ENCODE data around the gene KIF24.
"Not testable (repeated sequence)": the region's sequence is repeated elsewhere in the genome, so short reads cannot be mapped to it uniquely, and the experiment has no call there.

Gene KIF24, protein sequence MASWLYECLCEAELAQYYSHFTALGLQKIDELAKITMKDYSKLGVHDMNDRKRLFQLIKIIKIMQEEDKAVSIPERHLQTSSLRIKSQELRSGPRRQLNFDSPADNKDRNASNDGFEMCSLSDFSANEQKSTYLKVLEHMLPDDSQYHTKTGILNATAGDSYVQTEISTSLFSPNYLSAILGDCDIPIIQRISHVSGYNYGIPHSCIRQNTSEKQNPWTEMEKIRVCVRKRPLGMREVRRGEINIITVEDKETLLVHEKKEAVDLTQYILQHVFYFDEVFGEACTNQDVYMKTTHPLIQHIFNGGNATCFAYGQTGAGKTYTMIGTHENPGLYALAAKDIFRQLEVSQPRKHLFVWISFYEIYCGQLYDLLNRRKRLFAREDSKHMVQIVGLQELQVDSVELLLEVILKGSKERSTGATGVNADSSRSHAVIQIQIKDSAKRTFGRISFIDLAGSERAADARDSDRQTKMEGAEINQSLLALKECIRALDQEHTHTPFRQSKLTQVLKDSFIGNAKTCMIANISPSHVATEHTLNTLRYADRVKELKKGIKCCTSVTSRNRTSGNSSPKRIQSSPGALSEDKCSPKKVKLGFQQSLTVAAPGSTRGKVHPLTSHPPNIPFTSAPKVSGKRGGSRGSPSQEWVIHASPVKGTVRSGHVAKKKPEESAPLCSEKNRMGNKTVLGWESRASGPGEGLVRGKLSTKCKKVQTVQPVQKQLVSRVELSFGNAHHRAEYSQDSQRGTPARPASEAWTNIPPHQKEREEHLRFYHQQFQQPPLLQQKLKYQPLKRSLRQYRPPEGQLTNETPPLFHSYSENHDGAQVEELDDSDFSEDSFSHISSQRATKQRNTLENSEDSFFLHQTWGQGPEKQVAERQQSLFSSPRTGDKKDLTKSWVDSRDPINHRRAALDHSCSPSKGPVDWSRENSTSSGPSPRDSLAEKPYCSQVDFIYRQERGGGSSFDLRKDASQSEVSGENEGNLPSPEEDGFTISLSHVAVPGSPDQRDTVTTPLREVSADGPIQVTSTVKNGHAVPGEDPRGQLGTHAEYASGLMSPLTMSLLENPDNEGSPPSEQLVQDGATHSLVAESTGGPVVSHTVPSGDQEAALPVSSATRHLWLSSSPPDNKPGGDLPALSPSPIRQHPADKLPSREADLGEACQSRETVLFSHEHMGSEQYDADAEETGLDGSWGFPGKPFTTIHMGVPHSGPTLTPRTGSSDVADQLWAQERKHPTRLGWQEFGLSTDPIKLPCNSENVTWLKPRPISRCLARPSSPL (N-terminal part only)

DNA sequence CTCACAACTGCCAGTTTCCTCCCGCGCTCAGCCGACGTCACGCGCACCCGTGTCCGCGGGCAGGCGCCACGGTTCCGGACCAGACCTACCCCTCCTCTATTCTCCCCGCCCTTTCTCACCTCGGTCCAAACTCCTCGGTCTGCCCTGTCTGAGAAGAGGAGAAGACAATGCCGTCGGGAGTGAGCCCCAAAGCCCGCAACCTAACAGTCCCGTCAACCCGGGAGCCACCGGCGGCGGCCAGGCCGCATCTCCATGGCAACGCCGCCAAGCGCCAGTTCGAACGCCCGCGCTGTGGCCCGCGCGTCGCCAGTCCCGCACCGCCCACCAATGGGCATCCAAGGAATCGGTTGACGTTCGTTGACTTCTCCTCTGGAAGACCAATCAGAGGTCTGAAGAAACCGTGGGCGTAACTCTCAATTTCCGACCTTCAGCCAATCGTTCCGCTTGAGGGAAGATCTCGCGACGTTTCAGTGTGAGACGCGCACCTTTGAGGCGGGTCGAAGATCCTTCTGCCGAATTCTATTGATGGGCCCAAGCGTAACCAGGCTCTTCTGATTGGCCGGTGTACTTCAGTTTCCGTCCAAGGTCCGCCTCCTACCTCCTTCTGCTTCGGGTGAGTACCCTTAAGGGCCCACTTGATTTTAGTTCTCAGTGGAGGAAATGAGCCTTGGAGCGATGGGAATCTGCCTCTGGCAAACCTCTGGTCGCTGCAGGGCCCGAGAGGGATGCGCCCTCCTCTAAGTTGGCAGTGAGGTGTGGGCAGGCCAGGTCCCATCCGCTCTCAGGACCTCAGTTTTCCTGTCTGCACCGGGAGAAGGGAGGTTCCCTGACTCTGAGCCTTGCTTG is at the start of gene KIF24, which contains the start of gene NUDT2:
Gene KIF24 (minus strand): TSS at position 282 of the 846 bp plus-strand sequence. CDS start 17,922 bp downstream, outside the sequence.
Gene NUDT2 (plus strand): TSS at position 583 of the 846 bp plus-strand sequence. CDS start 9,471 bp downstream, outside the sequence.
- DNase-seq (ENCODE audit: low spot score): peak; percentile 99

DNA sequence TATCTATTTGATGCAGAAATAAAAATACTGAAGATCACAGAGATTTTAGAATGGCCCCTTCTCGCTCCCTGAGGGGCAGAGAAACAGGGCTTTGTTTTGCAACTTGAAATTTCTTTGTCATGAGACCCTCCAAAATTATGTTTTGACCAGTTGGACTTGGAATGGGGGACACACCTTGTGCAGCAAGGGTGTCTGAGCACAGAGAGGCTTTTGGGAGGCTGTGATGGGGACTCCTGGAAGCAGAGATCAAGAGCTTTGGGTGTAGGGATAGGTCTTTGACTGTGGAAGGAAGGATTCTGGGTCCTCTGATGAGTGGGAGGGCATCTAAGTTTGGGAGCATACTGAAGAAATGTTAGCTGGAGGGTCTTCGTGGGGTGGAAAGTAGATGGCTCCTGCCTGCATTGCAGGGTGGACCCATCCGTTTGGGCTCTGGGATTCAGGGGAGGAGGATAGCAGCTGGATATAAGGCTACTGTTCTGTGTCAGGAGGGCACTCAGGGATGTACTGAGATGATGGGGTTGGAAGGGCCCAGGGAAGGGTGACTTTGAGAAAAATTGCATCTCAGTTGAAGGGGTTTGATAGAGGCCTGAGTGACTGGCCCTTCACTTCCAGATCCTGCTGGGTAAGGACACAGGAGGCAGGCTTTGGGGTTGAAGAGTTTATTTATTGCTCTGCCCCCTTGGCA is 49.5 kb upstream of the KIF24 start:
- DNase-seq (ENCODE audit: low spot score): no peak

DNA sequence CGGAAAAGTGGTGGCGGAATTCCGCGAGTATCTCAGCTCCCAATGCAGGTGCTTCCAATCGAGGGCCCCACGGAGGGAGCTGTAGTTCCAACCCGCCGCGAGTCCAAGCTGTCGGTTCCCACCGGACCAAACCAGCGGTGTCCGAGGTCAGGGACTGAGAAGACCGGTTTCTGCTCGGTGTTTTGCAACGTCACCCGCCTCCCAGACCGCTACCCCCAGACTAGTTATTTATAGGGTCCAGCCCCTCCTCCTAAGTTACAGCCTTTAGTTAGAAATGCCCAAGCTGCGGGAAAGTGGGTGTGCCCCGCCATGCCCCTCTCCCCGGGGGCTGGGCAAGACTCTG is 48.3 kb upstream of the KIF24 start:
- DNase-seq (ENCODE audit: low spot score): no peak

DNA sequence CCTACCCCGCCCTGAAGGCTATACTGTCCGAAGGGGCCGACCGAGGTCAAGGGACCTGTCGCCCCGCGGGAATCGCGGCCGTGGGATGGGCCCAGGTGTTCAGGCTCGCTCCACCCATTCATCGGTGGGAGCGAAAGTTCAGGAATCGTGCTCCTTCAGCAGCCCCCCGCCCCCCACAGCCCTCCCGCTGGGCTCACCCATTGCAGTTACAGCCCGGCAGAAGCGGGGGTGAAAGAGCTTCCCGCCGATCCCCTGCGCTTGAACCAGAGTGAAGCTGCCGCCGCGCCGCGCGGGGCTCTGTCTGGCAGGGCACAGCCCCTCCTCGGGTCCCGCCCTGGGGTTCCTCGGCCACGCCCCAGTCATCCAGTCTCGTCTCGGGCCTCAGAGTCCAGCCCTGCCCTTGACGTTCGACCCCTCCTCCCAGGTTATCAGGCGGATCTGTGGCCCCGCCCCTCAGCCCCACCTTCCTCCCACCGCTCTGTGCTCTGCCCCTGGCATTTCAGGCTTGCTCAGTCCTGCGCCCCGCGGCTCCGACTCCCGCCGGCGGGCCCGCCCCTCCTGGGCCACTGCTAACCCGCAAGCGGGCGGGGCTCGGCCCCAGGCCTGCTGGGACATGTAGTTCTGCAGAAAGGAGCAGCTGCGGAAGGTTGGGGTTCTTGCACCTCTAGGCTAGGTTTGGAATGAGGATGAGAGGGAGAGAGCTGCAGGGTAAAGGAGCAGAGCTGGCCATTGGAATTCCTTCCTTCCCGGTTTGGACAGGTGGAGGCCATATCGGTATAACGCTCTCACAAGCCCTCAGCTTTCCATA is 47.7 kb upstream of the KIF24 start, which contains the start of gene MYORG:
Gene MYORG (minus strand): TSS at position 303 of the 808 bp plus-strand sequence. CDS start 3,955 bp downstream, outside the sequence.
- DNase-seq (ENCODE audit: low spot score): peak; percentile 99

DNA sequence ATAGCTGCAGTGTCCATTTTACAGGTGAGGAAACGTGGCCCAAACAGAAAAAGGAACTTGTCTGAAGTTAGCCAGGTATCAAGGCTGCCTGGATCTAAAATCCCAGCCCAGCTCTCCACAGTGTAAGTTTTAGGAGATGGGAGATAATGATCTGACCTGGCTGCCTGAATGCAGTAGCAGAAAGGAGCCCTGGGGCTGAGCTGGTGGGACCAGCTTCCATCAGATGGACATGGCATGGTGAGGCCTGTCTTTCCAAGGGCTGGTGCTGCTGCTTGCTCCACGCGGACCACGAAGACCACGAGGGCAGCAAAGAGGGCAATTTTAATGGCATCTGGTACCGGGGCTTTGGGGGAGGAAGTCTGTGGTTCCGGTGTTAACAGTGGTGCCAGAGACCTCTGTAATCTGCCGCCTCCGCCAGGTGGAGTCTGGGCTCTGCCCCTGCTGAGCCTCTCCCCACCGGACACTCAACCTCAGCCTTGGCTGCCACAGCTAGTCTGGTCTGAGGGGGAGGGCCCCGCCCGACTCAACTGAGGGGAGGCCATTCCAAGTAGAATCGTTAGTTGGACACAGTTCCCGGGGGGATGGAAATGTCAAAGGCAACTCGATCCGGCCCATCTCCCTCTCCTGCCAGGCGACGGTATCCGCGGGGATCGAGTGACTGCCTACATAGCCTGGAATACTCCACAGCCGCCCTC is 47.0 kb upstream of the KIF24 start:
- DNase-seq (ENCODE audit: low spot score): peak; percentile 56

DNA sequence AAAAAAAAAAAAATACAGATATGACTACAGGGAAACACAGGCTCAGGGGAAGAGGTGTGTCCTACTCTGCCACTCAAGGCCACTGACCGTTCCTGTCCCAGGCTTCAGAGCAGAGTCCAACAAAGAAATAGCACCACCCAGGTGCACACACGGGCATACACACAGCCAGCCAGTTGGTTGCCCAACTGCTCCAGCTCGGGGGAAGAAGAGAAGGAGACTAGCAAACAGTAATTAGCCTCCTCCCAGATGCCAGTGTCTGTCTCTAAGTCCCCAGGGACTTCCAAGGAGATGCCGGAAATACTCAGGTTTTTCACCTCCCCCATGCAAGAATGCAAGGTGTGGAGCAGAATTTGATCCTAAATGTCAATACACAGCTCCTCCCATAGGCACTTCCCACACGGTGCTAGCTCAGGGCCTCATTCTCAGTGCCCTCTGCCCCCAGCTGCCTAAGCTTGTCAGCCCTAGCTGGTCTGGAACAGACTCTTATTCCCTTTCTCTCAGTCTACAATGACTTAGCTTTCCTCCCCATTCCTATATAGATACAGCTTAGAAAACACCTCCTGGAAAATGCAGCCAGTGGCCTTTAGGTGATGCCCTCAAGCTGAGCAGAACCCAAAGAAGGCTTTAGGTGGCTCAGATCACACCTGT is 46.0 kb upstream of the KIF24 start:
- DNase-seq (ENCODE audit: low spot score): no peak

DNA sequence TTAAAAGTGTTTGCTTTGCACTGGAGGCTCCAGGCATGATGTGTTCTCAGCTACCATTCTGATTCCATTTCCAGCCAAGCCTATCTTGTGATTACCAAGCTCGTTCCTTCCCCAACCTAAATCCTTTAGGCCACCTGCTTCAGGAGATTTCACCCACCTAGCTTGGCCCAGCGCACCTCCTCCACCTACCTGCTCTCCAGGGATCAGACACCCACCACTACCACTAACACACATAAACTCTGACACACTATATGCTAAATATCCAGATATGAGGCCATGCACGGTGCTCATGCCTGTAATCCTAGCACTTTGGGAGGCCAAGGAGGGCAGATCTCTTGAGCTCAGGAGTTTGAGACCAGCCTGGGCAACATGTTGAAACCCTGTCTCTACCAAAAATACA is 45.3 kb upstream of the KIF24 start:
- no peak for DNase-seq (ENCODE audit: low spot score)

DNA sequence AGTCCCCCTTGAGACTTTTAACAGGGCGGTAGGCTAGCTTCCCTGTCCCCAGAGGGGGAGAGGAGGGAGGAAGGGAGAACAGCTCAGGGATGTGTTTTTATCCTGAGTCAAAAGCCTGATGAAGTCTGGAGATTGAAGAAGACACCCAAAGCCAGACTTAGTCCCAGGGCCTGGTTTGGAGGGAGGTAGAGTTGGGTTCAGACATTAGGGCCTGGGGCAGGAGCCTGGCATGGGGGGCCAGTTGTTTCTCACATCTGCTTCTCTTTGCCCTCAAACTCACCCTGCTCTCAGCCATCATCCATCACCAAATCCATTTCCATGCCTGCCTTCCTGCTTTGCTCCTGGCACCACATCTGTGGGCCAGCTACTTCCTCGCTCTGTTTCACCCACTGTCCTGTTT is 44.7 kb upstream of the KIF24 start:
- DNase-seq (ENCODE audit: low spot score): no peak

DNA sequence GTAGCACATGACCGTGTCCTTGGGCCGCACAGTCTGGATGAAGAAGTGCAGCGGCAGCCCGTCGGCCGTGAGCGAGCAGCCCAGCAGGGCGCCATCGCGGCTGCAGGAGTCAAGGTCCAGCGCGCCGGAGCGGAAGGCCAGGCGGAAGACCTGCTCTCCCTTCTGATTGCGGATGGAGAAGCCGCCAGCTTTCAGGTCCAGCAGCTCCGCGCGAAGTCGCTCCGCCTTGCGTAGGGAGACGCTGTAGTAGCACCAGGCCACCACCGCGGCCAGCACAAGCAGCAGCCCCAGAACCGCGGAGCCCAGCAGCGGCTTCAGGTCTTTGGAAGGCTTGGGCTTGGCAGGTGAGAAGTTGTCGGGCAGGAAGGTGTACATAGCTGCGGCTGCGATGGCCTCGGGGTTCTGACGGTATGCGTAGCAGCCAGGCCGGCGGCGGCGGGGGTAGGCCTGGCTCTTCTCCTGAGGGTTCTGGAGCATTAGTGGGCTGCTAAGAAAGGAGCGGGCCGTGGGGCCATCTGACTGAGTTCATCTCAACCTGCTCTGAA is 43.5 kb upstream of the KIF24 start:
- no peak for DNase-seq (ENCODE audit: low spot score)

DNA sequence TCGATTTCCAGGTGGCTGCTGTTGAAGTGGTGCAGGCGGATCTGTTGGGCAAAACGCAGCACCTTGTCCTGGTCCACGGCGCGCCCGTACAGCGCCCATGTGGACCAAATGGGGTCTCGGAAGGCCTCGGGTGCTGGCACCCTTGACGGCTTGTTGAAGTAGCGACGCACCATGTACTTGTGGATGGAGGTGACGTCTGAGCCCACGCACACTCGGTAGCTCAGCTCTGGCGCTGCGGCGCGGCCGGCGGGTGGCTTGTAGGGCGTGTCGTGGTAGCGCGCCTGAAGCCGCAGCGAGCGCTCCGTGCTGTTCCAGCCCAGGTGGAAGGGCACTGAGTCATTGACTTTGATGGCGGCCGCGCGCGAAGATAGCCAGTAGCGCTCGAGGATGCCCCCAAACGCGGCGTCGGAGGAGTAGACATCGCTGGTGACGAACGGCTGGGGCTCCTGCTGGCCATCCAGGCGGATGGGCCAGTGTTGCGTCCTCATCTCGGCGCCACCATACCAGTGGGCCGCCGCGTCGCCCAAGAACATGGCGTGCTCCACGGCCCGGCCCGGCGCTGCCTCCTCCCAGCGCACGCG is 42.9 kb upstream of the KIF24 start:
- DNase-seq (ENCODE audit: low spot score): no peak

DNA sequence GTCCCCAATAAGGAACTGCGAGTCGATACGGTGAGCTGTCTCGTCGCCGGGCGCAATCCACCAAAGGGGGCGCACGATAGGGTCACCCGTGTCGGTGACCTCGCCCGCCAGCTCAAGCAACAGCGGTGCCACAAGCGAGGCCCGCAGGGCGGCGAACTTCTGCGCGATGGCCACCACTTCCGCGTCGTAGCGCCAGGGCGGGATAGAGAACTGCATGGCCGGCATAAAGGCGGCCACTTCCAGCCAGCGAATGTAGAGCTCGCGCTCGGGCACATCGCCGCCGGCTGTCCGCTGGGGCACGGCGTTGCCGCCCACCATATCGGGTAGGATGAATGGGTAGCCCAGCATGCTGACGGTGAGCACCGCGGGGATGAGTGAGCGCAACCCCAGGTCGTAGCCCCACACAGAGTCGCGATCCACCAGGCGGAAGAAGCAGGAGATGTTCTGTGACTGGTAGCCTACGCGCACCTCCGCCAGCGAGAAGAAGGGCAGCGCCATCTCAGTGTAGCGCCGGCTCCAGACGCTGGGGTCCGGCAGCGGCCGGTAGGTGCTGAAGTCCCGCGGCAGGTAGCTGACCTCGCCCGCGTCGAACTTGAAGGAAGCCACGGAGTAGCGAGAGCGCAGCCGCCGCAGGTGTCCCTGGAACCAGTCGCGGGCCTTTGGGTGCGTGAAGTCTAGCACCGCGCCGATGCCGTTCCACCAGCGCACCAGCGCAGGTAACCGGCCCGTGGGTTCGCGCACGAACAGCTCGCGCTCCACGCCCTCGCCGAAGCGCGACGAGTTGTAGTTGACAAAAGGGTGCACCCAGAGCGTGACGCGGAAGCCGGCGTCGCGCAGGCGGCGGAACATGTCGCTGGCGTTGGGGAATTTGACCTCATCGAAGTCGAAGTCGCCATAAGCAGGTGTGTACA is 42.2 kb upstream of the KIF24 start:
- DNase-seq (ENCODE audit: low spot score): peak; percentile 10

DNA sequence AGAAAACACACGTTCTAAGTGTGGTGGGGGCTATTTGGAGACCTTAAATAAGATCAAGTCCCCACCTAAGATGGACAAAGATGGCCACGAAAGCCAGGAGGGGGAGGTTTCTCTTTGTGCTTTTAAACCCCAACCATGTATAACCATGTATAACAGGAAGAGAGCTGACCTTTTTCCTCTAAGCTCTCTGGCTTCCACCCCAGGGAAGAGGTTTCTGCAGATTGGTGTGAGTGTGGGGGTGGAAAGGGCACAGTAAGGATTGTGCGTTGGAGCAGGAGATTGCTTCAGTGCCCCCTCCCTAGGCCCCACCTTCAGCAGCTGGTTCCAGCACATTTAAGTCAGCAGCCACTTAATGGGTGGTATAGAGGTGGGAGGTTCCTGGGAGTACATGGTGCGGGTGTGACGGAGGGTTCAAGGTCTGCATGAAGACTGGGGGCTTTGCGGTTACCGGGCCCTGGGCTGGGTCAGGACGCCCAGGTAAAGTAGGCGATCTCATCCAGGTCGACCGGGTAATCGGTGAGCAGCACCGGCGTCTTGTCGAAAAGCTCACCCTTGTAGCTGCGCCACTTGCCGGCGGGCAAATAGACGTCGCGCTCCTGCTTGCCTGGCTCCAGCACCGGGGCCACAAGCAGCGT is 41.4 kb upstream of the KIF24 start:
- no peak for DNase-seq (ENCODE audit: low spot score)

DNA sequence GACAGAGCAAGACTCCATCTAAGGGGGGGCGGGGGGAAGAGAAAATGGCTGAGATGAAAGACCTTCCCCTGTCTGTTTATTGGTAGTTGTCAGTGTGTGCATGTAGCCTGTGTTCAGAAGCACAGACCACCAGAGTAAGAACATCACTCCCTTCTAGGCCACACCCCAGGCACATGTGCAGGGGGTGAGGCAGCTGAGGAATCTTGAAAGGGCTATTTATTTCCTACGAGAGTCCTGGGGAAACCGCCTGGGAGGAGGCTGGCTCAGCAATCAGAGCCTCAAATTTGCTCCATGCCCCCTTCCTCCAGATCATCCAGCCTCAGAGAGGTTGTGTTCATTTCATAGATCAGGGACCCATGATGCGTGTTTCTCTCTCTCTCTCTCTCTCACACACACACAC is 40.6 kb upstream of the KIF24 start:
- DNase-seq (ENCODE audit: low spot score): no peak

DNA sequence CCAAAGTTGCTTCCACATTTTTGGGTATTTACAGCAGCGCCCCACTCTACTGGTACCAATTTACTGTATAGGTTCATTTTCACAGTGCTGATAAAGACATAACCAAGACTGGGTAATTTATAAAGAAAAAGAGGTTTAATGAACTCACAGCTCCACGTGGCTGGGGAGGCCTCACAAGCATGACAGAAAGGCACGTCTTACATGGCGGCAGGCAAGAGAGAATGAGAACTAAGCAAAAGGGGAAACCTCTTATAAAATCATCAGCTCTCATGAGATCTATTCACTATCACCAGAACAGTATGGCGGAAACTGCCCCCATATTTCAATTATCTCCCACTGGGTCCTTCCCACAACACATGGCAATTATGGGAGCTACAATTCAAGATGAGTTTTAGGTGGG is 39.7 kb upstream of the KIF24 start:
- DNase-seq (ENCODE audit: low spot score): not testable (repeated sequence)

DNA sequence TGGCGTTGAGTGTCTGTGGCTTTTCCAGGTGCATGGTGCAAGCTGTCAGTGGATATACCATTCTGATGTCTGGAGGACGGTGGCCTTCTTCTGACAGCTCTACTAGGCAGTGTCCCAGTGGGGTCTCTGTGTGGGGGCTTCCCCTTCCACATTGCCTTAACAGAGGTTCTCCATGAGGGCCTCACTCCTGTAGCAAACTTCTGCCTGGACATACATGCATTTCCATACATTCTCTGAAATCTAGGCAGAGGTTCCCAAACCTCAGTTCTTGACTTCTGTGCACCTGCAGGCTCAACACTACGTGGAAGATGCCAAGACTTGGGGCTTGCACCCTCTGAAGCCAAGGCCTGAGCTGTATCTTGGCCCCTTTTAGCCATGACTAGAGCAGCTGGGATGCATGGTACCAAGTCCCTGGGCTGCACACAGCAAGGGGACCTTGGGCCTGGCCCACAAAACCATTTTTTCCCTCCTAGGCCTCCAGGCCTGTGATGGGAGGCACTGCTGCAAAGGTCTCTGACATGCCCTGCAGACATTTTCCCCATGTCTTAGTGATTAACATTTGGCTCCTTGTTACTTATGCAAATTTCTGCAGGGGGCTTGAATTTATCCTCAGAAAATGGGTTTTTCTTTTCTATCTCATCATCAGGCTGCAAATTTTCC is 38.8 kb upstream of the KIF24 start:
- not testable (repeated sequence) for DNase-seq (ENCODE audit: low spot score)

DNA sequence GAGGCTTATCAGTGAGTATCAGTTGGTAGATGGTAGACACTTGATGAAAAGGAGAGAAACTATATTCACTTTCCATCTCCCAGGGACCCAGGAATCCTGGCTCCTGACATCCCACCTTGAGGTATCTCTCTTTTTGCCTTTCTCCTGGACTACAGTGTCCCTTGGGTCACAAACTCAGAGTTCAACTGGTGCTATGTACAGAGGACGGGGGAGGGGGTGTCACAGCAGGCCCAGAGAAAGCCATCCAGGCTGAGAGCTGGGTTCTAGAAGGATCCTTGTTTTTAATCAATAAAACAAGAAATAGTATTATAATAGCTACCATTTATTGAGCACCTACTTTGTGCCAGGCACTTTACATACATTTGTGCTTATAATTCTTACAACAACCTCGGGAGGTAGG is 37.3 kb upstream of the KIF24 start:
- DNase-seq (ENCODE audit: low spot score): no peak
